GM19463 (cell line): Measurements from ENCODE around the gene CDKN1C.

Experiments used
- ATAC-seq: cut with Tn5 transposase; IDR thresholded peaks from one replicate; pipeline ENCODE4 v1.9.1; 2021; ENCODE audit warnings: mild to moderate bottlenecking, moderate library complexity; ENCODE audit not compliant: unreplicated experiment

Gene CDKN1C

GRCh38 chr11:2885678-2886081 lies at the start of gene CDKN1C:
Gene CDKN1C, minus strand, starts transcription at chr11:2885775. Its CDS starts 319 bp downstream, at chr11:2885456.
- ATAC-seq: peak; percentile 80

DNA sequence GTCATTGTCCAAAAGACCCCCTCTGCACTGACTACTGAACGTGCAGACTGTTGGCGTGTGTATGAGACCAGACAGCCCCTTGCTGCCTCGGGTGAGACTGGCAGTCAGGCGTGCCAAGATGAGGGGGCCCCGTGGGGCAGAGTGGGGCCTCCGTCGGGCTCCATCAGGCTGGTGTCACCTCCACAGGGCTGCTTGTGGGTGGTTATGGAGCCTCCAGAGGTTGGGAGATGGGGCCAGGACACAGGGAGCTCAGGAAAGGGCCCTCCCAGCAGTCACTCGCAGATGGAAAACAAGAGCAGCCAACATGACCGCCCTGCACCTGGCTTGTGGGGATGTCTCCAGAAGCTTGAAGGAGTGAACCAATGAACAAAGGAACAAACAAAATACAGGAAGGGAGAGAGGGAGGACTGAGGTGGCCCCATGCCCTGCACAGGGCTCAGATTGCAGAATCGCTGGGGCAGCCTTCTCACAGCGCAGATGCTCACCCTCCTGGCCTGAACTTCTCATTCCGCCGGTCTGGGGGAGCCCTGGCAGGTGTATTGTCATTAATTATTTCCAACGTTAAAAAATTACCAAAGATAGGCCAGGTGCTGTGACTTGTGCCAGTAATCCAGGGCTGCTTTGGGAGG lies 49.1 kb upstream of the CDKN1C start:
- no peak for ATAC-seq

DNA sequence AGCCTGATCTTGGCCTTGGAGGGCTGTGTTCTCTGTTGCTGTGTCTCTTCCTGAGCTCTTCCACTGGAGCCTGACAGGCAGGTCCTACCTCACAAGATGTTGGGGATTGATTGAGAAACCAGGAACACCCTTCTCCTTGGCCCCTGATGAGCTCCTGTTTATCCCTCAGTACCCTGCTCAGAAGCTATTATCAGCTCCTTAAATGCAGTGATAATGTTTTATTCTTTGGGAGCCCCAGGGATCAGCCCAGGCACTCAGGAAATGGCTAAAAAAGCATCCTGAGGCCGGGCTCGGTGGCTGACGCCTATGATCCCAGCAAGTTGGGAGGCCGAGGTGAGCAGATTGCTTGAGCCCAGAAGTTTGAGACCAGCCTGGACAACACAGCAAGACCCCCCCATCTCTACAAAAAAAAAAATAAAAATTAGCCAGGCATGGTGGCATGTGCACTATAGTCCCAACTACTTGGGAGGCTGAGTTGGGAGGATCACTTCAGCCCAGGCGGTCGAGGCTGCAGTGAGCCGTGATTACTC lies 48.5 kb upstream of the CDKN1C start:
- ATAC-seq: no peak

- ATAC-seq: no peak
These were observed 47.9 kb upstream of the CDKN1C start for GRCh38 chr11:2933375-2934020.

GRCh38 chr11:2932850-2933251 lies 47.3 kb upstream of the CDKN1C start:
- no peak for ATAC-seq

DNA sequence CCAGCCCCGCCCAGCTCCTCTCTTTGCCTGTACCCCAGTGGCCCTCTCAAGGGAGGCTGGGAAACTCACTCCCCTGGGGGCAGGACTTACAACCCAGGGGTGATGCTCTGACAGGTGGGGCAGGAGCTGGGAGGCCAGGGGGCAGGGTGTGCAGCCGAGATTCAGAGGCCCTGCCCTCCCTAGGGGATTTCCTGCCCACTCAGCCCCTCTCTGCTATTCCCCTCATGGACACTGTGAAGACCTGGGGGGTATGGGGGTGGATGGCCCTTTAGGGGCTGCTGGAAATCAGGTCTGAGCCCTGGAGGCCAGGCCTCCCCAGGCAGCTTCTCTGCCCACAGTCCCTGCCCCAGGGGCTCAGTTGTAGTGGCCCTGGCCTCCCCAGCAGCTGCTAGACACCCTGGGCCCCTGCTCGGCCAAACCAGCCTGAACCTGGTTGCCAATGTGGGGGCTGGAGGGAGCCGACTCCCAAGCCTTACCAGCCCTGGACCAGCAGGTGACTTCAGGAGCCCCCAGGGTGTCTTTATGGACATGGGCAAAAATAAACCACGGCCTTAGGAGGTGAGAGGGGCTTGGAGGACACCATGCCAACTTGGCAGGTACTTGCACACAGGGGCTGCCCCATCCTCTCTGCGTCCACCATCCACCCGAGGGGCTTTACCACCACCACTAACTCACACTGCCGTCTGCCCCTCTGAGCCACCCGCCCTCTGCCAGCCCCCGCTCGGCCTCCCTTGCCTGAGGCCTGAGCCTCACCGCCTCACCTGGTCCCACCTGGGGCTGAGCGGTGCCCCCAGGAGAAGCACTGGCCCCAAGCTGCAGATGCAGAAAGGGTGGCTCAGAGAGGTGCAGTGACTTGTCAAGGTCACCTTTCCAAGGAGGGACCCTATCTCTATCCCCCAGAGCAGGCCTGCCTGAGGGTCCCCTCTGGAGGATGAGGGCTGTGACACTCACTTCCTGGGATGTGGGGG lies 46.5 kb upstream of the CDKN1C start:
- no peak for ATAC-seq

DNA sequence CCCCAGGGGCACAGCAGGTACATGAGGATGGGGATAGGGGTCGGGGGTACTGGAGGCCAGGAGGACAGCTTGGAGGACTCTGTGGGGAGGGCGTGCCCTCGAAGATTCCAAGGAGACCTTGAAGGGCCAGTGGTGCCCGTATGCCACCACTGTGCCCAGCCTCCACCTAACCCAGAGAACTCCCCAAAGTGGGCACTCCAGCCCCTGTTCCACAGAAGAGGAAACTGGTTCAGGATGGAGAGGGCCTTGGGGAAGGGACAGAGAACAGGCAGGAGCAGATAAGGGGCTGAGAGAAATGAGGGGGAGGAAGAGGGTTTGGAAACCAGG lies 45.8 kb upstream of the CDKN1C start:
- no peak for ATAC-seq

GRCh38 chr11:2930704-2931419 lies 45.3 kb upstream of the CDKN1C start:
- ATAC-seq: peak; percentile 32

DNA sequence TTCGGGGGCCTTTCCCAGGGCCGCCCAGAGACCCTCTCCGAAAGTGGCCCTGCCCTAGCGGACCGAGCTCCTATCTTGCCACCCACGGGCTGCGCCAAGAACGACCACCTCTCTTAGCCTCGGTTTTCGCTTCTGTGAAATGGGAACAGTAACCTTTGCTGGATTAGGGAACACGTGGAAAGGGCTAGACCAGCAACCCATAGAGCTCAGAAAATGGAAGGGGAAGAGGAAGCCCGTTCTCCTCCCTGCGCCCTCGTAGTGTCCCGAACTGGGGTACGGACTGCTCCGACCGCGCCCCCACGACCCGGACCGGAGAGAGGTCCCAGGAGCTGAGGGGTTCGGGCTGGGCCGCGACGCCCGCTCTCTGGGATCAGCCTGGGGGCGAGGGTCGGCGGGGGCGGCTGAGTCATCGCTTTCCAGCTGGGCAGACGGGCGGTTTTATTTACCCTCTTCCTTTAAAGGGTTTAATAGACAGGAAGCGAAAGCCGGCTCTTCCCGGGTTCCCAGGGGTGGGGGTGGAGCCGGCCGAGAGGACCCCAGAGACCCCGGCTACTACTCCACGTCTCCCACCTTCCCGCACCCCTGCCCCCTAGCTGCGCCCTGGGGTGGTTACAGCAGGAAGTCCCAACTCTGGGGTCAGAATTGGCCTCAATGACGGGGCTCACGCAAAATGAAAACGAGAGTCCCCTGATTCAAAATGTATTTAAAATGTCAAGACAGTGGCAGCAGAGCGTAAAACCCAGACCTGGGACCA lies 44.6 kb upstream of the CDKN1C start:
- ATAC-seq: peak; percentile 26

DNA sequence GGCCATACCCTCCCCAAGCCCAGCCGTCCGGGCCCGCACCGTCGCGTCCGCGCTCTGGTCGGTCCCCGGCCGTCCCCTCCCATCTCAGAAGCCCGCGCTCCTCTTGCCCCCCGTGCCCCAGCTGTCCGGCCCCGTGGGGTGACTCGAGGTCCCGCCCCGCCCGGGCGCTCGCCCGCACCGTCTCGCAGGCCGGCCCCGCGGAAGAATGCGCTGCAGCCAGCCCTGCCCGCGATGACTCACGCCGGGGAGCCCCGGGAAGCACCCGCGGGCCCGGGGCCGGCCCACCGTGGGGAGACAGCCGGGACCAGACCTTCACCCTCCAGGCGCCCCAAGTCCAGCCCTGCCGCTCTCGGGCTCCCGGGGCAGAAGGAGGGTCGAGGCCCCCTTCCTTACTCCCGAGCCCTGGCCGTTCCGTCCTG lies 44.0 kb upstream of the CDKN1C start:
- ATAC-seq: no peak

DNA sequence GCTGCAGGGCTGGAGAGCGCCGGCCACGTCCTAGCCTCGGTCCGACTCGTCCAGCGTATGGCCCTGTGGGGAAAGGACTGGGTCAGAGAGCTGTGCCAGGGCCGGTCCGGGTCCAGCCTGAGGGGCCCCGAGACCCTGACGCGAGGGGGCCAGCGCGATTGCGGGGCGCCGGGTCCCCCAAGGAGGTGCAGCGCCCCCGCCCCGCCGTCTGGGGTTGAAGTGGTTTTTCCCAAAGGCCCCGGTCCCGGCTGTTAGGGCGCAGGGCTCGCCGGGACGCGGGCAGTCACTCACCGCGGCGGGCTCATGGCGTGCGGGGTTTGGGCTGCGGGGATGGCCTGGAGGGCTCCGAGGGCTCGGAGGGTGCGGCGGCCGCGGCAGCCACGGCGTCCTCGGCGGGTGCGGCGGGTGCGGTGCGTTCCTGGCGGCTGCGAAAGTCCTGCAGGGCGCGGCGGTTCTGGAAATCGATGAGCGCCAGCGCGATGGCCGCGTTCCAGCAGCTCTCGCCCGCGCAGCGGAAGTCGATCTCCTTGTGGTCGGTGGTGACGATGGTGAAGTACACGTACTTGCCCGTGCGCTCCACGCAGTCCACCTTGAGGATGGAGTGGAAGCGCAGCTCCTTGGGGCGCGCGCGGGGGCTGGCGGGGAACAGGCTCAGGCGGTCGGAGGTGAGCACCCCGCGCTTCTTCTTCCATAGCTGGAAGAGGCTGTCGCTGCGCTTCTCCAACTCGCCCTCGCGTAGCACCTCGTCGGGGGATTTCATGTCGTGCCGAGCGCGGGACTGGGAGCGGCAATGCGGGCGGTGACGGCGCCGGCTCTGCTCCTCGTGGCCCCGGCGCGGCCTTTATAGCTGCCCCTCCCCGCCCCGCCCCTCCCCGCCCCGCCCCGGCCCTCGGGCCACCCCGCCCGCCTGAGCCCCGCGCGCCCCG lies 43.3 kb upstream of the CDKN1C start, which contains the start of gene PHLDA2:
PHLDA2 (minus strand) TSS at position 816 of the 926 bp plus-strand sequence; CDS start at position 760, 56 bp downstream.
- no peak for ATAC-seq

DNA sequence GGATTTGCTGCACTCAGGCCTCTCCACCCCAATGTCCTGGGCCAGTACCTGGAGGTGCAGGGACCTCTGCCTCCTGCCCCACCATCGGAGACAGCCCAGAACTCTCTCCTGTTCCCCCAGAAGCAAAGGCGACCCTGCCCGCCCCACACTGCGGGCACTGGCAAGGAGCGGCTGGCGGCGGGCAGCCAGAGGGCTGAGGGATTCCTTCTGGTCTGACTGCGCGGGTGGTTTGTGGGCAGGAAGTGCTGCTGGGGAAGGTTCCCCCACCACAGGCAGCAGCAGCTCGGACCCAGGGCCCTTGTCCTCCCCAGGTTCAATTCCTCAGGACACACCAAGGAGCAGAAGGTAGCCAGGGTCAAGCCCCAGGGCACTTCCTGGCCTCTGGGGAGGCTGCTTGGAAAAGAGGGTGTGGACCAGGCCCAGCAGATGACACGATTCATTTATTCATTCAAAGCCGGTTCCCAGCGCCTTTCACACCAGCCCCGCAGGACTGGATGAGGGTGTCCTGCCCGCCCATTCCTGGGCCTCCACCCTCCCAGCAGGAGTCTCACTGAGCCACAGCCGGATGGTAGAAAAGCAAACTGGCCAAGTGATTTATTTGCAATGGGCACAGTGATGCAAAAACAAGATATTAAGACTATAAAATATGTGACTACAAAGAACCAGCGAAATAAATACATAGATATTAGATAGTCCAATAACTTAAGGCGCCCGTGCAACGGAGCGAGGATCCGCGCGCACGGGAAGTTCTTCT lies 42.5 kb upstream of the CDKN1C start:
- ATAC-seq: no peak

DNA sequence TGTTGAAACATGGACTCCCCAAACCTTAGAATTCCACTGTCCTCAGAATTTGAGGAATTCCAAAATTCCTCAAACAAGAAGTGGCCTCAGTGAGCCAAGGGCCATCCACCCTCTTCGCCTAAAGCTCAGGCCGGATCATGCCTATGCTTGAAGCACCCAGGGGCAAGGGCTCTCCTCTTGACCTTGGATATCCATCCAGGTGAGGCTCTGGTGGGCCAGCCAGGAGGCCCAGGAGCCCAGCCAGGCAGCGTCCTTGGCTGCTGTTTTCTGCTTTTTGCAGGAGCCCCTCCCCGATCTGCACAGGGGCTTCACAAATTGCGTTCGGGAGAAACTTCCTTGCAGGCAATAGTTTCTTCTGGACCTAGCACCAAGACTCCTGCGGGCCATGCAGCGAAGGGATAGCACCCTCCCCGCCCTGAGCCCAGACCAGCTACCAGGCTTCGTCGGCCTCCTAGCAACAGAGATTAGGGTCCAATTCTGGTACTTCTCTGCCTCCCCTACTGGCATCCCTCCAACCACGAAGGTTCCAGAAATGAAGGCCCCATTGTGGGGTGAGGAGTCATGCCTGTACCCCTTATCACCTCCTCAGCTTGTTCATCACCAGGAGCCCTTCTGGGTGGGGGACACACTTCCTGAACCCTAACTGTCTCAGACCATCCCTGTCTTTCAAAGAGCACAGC lies 41.7 kb upstream of the CDKN1C start:
- no peak for ATAC-seq

DNA sequence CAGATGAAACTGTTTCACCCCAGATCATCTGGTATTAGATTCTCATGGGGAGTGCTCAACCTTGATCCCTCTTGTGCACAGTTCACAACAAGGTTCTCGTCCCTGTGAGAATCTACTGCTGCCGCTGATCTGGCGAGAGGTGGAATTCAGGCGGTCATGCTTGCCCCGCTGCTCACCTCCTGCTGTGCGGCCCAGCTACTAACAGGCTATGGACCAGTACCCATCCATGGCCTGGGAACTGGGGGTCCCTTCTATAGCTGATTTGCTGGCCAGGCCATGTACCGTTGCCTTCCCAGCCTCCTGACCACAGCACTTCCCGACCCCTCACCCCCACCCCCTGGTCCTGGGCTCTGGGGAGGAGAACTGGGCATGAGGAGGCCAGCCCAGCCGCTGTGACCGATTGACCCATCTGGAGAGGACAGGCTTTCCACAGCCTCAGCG lies 41.1 kb upstream of the CDKN1C start:
- no peak for ATAC-seq

DNA sequence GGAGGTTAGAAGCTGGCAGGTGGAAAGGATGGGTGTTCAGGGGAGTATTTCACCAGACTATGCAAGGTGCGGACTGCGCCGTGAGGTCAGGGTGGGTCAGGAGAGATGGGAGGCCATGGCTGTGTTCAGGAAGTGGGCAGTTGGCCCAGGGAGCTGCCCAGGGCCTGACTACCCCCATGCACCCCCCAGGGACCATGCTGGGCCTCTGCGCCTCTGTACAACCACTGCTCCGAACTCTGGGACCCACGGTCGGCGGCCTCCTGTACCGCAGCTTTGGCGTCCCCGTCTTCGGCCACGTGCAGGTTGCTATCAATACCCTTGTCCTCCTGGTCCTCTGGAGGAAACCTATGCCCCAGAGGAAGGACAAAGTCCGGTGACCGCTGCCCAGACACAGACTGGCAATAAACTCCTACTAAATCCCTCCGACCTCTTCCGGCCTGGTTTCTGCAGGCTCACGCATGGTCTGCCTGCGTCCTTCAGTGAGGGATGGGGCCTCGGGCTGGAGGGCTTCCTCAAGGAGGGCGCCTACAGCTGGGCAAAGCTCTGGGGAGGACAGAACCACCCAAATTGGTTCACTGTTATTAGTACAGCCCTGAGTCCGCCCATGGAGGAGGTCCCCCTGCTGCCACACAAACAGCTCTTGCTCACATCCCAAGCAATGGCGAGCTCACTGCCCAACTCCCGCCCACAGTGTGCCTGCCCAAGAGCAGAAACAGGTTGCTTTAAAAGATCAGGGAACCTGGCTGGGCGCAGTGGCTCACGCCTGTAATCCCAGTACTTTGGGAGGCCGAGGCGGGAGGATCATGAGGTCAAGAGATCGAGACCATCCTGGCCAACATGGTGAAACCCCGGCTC lies 39.5 kb upstream of the CDKN1C start:
- ATAC-seq: no peak

DNA sequence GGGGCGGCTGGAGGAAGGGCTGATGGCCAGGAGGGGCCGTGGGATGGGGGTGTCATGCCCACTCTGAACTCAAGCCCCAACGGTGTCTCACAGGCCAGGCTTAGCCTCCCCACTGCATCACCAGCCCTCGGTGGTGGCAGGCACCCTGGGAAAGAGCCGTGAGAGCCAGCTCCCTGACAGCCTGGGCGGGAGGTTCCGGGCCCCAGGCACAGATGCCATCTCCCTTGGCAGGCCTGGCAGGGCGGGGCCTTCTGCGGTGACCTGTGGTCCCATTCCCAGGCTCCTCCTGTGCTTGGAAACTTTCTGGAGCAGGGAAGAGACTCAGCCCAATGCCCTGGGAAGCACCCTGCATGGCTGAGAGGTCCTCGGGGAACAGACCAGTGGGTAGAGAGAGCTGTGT lies 38.8 kb upstream of the CDKN1C start:
- ATAC-seq: no peak
